Stimulated activated CD4-positive, alpha-beta T cell treated with anti-CD3 and anti-CD28 coated beads, Interleukin-1b, Interleukin-23, amount 100 ng/mL, for 24 hours (primary cell): ENCODE measurements around the gene ADAM19.
A peak's percentile ranks its signal among the peaks of the same experiment; 100 is the strongest.
"Not testable (repeated sequence)": the region's sequence is repeated elsewhere in the genome, so short reads cannot be mapped to it uniquely, and the experiment has no call there.

ENCODE experiments used
- DNase-seq, 4 experiments: peaks; one replicate each; pipeline ENCODE4 v3.0.0-alpha.2; 2020; ENCODE audit warnings: low read depth in 4 of 4, low spot score in 1 of 4

The ADAM19 gene

GRCh38 chr5:157431544-157432200 is 143.9 kb downstream of the ADAM19 start:
- DNase-seq = peak in 2 of 4 experiments; percentile 7 to 20

- not testable (repeated sequence) for DNase-seq
Observed at GRCh38 chr5:157429920-157430319, 145.7 kb downstream of the ADAM19 start.
